GM19467 (cell line): ENCODE results near the gene HOOK2.

Experiments
- ATAC-seq: cut with Tn5 transposase; IDR thresholded peaks from one replicate; pipeline ENCODE4 v1.9.1; 2021; ENCODE audit warnings: mild to moderate bottlenecking, moderate library complexity; ENCODE audit not compliant: unreplicated experiment

HOOK2 gene

GRCh38 chr19:12794196-12794941, 19.0 kb upstream of the HOOK2 start:
- no peak for ATAC-seq

- peak; percentile 30 for ATAC-seq
Observed at GRCh38 chr19:12793290-12794195, 18.2 kb upstream of the HOOK2 start.

- no peak for ATAC-seq
Observed at GRCh38 chr19:12792853-12793289, 17.5 kb upstream of the HOOK2 start.

GRCh38 chr19:12792051-12792852, 16.9 kb upstream of the HOOK2 start:
- ATAC-seq = no peak

GRCh38 chr19:12791345-12792050, 16.1 kb upstream of the HOOK2 start, which contains the start of gene JUNB:
TSS of gene JUNB (plus strand) at chr19:12791486. CDS start at chr19:12791772, 286 bp downstream.
- peak; percentile 25 for ATAC-seq

- ATAC-seq = no peak
Observed at GRCh38 chr19:12790628-12791344, 15.4 kb upstream of the HOOK2 start.

- ATAC-seq = peak; percentile 39
Observed at GRCh38 chr19:12789904-12790619, 14.7 kb upstream of the HOOK2 start.

- ATAC-seq = no peak
Observed at GRCh38 chr19:12789098-12789903, 13.9 kb upstream of the HOOK2 start.

- no peak for ATAC-seq
Observed at GRCh38 chr19:12788682-12789097, 13.3 kb upstream of the HOOK2 start.

GRCh38 chr19:12788042-12788681, 12.8 kb upstream of the HOOK2 start:
- ATAC-seq = no peak

- no peak for ATAC-seq
Observed at GRCh38 chr19:12787458-12787857, 12.1 kb upstream of the HOOK2 start.

- no peak for ATAC-seq
Observed at GRCh38 chr19:12786952-12787351, 11.6 kb upstream of the HOOK2 start.

GRCh38 chr19:12786141-12786870, 11.0 kb upstream of the HOOK2 start:
- no peak for ATAC-seq

- ATAC-seq = no peak
Observed at GRCh38 chr19:12785431-12786031, 10.2 kb upstream of the HOOK2 start.

- no peak for ATAC-seq
Observed at GRCh38 chr19:12784871-12785430, 9.6 kb upstream of the HOOK2 start.

- ATAC-seq = no peak
Observed at GRCh38 chr19:12784394-12784870, 9.1 kb upstream of the HOOK2 start.
